NCI-H2081 (cell line): ENCODE results near the gene GSN.

Source experiments
- DNase-seq, 2 experiments: peaks; one replicate each; lab custom pipeline; 2025; lab: John Stamatoyannopoulos, UW

Gene GSN

DNA sequence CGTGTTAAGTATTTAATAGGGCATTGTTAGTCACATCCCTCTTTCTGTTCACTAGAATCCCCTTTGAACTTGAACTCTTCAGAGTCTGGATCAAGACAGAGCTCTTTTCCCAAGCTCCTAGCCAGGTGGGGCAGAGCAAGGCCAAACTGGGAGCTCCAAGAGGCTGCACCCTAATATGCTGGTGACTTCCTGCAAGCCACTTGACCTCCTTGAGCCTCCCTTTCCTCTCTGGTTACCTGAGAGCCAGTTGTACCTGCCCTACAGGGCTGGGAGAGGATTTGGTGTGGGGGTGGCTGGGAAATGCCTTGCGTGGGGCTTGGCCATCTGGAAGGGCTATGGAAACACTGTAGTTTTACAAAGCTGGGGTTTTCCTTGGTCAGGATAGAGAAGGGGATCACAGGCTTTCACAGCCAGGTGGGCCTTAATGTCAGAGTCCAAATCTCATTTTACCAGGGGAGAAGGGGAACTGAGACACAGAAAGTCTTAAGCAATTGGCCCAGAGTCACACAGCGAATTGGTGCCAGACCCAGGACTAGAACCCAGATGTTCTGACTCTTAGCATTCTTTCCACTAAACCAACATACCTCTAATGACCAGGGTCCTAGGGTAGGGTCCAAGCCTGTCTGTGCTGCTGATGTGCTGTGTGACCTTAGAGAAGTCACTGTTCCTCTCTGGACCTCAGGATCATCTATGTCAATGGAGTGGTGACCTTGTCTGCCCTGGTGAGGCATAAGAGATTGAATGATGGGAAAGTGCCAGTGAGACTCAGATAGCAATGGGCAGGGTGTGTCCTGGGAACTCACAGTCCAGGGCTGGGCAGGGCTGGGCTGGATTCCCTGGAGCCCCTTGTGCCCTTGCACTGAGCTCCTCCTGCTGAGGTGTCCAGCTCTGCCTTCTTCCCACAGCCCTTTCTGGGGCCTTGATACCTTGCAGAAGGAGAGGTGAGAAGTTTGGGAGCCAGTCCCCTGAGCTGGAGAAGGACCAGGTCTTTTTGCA, 35.8 kb downstream of the GSN start:
- no peak for DNase-seq

DNA sequence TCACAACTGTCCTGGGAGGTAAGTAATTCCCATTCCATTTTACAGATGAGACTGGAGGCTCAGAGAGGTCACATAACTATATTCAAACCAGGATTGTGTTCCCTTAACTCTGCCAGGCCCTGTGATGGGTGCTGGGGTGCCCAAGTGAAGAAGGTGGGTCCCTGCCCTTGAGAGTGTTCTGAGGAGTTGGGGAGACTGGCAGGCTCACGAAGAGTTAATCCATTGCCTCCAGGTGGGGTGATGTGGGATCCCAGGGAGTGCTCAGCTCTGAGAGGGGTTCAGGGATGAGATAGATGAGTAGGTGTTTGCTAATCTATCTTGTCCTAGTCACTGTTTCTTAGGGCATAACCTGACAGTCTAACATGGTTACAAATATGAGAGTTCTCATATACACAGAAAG, 36.7 kb downstream of the GSN start:
- no peak for DNase-seq

DNA sequence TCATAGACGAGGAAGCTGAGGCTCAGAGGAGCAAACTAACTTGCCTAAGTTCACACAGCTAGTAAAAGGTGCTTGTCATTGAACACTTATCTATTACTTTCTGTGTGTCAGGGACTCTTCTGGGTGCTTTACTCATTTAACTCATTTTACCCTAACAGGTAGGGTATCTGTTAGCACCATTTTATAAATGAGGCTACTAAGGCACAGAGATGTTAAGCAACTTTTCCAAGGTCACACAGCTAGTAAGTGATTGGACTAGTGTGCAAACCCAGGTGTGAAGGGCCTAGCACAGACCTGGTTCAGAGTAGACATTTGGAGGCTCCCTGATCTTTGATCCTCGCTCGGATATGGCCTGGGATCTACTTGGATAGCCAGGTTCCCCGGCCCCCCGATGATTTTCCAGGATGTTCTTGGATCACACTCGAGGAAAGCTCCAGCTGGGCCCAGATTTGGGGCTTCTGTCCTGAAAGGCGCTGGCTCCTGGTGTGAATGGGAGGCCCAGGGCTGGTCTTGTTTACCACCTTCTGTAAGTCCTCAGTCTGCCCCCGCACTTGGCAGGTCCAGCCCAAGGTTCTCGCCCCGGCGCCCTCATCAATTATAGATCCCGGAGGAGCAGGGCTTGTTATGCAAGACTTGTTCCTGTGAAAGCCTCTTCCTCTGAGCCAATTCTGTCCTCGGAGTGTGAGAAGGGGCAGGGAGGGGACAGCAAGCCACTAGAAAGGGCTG, 37.5 kb downstream of the GSN start:
- no peak for DNase-seq

DNA sequence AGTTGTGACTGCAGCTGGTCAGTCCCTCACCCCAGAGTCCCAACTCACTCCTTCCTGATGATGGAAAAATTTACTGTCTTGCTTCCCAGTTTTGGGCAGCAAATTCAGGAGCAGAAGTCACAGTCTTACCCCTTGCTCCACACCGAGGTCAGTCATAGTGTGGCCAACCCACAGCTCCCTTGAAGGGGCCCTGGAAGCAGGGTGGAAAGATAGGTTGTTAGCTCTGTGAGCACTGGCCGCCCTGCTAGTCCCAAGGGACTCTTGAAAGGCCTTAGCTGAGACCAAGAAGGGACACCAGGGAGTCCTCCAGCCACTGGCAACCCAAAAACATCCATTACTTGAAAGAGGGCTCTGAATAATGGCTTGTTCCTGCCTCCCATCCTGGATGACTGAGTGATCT, 40.0 kb downstream of the GSN start:
- no peak for DNase-seq

DNA sequence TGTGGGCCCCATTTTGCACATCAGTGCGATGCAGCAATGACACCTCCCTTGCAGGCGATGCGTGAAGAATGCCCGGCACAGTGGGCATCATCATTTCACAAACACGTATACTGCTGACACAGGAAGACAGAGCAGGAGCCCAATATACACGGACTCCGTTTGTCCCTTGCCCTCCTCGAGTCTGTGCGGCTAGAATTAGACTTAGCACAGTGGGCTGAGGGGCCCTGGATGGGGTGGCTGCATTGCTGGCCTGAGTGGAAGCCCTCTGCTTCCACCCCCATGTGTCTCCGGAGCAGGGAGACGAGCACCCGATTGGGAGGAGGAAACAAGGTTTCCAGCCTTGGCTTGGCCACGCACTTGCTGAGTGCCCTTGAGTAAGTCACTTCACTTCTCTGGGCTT, 40.8 kb downstream of the GSN start:
- no peak for DNase-seq

DNA sequence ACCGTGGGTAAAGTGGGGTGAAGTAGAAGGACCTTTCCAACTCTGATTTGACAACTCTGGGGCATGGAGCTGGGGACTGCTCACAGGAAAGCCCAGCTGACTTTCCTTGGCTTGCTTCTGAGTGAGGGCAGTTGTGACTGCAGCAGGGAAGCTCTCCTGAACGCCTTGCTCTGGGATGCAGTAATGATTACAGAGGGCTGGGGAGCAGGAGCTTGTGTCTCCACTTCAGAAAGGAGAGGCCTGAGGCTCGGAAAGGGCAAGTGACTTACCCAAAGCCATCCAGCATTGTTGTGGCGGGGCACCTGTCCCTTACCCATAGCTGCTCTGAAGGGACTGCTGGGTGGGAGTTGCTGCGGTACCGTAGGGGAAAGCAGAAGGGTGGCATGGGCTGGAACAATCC, 41.2 kb downstream of the GSN start:
- no peak for DNase-seq

DNA sequence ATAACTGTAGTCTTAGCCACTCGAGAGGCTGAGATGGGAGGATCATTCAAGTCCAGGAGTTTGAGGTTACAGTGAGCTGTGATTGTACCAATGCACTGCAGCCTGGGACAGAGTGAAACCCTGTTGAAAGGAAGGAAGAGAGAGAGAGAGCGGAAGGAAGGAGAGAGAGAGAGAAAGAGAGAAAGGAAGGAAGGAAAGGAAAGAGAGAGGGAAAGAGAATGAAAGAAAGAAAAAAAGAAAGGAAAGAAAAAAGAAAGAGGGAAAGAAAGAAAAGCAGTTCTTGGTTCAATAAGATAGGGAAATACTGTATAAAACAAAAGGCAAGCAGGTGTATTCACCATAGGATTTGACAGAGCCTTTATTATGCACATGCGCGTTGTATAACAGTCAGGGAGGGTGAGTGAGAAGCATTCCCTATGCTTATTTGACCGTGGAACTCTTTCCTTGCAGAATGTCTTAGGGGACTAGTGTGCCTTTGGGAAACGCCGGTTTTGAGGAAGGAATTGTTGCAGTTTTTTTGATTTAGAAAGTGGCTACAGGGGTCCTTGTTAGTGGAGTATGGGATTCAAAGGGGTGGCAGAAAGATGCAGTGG, 42.0 kb downstream of the GSN start:
- DNase-seq: no peak

DNA sequence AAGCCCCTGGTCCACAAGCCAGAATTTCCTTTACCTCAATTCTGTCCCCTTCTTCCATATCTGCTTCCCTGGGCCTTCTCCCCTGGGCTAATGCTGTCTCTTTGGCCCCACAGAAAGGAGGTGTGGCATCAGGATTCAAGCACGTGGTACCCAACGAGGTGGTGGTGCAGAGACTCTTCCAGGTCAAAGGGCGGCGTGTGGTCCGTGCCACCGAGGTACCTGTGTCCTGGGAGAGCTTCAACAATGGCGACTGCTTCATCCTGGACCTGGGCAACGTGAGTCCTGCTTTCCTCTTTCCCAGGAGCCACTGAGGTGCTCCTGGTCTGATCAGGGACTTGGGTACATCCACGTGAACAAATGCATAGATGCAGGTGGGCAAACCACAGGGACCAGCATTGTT, 42.6 kb downstream of the GSN start:
- DNase-seq: no peak

DNA sequence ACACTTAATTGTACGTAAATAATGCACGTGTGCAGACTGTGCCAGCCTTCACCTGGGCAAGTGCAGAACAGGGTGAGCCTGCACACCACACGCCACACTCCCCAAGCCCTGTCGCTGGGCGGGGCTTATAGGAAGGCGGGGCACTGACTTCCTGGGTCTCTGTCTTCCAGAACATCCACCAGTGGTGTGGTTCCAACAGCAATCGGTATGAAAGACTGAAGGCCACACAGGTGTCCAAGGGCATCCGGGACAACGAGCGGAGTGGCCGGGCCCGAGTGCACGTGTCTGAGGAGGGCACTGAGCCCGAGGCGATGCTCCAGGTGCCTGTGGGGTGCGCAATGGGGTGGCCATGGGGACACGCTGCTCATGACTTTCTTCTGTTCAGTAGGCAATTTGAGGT, 44.2 kb downstream of the GSN start:
- DNase-seq: no peak

DNA sequence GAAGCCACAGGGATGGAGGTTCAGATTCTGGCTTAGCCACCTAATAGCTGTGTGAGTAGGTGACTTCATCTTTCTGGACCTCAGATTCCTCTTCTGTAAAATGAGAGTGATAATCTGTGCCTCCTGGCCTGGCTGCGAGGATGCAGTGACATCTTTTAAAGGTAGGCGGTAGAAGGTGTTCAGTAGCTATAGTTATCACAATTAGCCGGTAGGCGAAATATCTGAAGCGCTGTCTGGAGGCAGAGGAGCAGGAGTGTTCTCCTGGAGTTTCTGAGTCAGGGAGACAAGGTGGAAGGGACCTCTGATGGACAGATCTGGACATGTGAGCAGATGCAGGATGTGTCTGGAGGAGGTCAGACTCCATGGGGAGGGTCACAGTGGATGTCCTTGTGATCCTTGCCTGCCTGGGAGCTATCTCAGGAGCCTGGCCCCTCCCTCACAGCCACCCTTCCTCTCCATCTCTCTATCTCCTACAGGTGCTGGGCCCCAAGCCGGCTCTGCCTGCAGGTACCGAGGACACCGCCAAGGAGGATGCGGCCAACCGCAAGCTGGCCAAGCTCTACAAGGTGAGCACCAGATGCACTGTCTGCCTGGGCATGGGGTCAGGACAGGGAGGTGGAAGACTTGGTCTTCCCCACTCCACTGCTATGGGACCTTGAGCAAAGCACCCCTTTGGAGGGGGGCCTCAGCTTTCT, 45.6 kb downstream of the GSN start:
- no peak for DNase-seq

DNA sequence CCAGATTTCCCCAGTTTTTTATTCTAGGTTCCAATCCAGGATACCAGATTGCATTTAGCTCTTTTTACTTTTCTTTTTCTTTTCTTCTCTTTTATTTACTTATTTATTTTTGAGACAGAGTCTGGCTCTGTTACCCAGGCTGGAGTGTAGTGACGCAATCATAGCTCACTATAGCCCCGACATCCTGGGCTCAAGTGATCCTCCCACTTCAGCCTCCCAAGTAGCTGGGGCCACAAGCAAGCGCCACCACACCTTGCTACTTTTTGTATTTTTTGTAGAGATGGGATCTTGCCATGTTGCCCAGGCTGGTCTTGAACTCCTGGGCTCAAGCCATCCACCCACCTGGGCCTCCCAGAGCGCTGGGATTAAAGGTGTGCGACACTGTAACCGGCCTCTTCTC, 48.4 kb downstream of the GSN start:
- DNase-seq: no peak

DNA sequence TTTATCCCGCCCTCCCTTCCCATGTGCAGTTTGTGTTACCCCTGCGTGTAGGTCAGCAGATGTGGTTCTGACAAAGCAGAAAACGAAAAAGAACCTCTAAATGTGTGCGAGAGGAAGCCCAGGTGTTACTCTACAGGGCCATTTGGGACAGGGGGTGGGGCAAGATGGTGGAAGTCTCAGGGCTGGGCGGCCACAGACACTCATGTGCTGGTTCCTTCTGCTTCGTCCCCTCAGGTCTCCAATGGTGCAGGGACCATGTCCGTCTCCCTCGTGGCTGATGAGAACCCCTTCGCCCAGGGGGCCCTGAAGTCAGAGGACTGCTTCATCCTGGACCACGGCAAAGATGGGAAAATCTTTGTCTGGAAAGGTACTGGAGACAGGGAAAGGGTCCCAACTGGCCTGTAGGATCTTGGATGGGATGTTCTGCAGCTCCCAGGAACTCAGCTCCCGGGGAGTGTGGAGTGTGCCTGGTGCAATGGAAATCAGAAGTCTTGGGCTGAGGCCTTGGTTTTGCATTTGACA, 49.0 kb downstream of the GSN start:
- no peak for DNase-seq

DNA sequence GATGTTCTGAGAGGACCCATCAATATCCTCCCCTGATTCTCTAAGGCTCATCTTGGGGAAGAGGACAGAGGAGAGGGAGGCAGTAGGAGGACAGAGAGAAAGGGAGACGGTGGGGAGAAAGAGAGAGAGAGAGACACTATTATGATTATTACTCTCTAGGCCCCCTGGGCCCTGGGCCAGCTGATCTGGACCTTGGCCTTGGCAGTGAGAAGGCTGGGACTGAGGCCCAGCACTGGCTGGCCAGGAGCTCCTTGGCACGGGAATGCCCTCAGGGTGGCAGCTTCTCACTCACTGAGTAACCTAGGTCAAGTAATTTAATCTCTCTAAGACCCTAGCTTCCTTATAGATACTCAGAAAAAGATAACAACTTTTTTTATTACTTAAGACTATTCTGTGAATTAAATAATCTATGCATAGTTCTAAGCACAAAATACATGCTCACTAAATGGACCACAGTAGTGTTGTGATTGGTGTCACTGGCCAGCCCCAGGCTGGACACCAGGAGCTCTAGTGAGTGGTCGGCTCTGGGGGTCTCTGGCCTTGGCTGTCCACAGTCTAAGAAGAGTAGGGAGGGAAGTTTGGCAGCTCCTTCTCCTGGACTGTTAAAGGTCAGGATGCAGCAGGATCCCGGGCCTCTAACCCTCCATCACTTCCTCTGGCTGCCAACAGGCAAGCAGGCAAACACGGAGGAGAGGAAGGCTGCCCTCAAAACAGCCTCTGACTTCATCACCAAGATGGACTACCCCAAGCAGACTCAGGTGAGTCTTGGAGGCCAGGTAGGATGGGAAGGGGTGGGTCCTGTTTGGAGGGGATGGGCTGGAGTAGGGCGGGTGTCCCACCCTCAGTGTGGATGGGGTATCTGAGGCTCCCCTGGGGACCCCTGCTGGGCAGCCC, 50.0 kb downstream of the GSN start:
- no peak for DNase-seq

DNA sequence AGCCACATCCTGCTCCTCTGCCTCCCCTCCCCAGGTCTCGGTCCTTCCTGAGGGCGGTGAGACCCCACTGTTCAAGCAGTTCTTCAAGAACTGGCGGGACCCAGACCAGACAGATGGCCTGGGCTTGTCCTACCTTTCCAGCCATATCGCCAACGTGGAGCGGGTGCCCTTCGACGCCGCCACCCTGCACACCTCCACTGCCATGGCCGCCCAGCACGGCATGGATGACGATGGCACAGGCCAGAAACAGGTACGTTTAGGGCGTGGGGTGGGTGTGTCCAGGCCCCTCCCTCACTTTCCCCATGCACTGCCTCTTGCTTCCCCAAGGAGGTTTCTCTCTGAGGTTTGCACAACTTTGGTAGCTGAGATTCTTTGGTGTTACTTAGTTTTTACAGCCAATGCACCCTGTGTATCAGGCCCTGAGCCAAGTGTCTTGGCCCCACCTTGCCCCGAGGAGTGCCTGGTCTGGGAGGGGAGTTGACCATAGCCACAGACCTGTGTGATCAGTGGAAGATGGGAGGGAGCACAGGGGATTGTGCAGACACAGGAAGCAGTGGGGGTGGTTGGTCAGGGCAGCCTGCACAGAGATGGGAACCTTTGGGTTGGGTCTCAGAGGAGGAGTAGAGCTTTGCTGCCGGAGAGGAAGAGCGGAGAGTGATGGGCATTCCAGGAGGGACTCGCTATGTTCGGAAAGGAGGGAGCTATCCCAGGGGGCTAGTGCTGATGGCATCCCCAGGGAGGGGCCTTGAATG, 50.8 kb downstream of the GSN start:
- DNase-seq: no peak

DNA sequence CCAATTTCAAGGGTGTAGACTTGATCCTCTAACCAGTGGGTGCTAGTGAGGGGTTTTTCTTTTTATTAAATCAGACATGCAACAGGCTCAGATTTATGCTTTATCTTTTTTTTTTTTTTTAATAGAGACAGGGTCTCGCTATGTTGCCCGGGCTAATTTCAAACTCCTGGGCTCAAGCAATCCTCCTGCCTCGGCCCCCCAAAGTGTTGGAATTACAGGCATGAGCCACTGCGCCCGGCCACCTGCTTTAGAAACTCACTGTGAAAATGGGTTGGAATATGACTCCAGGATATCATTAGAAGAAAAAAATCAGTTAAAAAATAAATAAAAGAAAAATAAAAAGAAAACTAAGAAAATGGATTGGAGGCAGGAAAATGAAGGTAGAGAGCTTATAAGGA, 51.4 kb downstream of the GSN start:
- no peak for DNase-seq

DNA sequence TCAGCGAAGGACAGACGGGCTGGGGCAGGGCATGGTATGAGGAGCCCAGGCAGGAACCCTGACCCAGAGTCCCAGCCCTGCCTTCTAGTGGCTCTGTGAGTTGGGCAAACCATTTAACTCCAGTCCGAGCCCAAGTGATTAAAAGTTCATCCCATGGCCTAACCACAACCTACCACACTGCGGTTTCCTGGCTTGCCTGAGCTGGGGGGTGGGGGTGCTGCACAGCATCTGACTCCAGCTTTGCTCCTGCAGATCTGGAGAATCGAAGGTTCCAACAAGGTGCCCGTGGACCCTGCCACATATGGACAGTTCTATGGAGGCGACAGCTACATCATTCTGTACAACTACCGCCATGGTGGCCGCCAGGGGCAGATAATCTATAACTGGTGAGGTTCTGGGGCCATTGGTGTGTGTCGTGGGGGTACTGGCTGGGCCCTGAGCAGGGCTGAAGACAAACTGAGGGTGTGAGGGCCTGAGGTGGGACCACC, 53.1 kb downstream of the GSN start:
- no peak for DNase-seq

DNA sequence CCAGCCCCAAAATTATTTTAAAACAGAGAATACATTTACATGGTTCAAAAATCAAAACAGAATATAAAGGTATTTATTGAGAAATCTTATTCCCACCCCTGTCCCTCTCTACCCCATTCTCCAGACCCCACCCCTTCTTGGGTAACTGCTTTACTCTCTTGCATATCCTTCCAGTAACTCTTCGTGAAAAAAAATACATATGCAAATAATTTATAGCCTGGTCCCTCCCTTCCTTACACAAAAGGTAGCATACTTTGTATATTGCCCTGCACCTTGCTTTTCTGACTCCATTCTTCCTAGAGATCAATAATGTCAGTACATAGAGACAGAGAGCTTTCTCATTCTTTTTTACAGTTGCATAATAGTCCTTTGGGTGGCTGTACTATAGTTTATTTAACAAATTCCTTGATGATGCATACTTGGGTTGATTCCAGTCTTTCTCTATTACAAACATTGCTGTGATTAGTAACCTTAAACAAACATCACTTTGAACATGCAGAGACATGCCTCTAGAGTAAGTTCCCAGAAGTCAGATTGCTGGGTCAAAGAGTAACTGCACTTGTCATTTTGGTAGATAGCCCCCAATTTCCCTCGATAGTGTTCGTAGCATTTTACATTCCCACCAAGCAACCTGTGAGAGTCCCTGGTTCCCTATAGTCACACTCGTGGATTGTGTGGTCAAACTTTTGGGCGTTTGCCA, 54.2 kb downstream of the GSN start:
- no peak for DNase-seq

DNA sequence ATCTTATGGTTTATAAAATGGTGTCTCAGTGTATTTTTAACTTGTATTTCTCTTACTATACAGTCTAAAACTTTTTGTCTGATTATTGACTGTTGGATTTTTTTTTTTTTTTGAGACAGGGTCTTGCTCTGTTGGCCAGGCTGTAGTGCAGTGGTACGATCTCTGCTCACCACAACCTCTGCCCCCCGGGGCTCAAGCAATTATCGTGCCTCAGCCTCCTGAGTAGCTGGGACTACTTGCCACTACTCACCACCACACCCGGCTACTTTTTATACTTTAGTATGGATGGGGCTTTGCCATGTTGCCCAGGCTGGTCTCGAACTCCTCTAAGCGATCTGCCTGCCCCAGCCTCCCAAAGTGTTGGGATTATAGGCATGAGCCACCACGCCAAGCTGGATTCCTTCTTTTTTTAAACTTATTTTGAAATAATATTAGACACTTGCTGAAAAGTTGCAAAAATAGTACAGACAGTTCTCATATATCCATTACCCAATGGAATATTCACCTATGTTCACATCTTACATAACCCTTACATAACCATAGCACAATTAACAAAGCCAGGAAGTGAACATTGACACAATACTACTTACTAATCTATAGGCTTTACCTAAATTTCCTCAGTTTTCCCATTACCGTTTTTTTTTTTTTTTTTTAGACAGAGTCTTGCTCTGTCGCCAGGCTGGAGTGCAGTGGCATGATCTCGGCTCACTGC, 54.9 kb downstream of the GSN start:
- no peak for DNase-seq
